ENCODE results near the gene TTC7B.

DNA sequence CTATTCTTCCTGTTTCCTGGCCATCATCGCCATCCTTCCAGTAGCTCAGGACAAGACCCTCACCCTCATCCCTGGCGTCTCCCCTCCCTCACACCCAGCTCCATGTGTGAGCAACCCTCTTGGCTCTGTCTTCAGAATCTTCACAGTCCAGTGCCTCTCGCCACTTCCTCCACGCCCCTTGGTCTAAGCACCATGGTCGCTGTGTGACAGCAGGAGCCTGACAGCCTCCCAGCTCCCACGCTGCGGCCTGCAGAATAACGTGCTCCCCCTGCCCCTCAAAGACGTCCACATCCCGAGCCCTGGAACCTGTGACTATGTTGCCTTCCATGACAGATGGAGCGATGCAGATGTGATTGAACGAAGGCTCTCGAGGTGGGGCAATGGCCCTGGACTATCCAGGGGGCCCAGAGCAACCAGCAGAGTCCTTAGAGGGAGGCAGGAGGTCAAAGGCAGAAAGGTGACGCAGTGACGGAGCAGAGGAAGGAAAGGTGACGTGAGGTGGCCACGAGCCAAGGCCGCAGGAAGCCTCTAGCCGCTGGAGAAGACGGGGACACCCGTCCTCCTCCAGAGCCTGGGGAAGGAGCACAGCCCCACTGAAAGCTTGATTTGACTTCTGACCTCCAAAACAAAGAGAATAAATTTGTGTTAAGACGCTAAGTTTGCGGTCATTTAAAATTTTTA lies 279.6 kb downstream of the TTC7B start:
- no peak for TF ChIP-seq POLR2AphosphoS5 (IDR thresholded peaks at IDR 0.05; ENCODE audit: insufficient read depth, low read depth, low read length)
- TF ChIP-seq CTCF (IDR thresholded peaks at IDR 0.05; ENCODE audit: extremely low read depth in 1 of 2, insufficient read depth in 1 of 2, low read depth in 1 of 2, low read length in 2 of 2), result no peak
- no peak for TF ChIP-seq POLR2A (IDR thresholded peaks at IDR 0.05; ENCODE audit: low read depth, low read length)
- no peak for TF ChIP-seq EZH2 (IDR thresholded peaks at IDR 0.05; ENCODE audit: borderline replicate concordance, low read depth, low read length, severe bottlenecking)
- TF ChIP-seq FOS (IDR thresholded peaks at IDR 0.05; ENCODE audit: borderline replicate concordance, insufficient read depth, low read length), result no peak
- TF ChIP-seq MAX (IDR thresholded peaks at IDR 0.05; ENCODE audit: insufficient read depth, insufficient read length), result no peak

Measured in endothelial cell of umbilical vein (primary cell).